GM12878 (cell line): ENCODE data around the gene HP1BP3. TPM values are rescaled to one million over a fixed set of nuclear protein-coding genes. Genes with fewer than 3 reads are reported as not detected.

Source experiments
- ATAC-seq: fragments of 200-7000 bp; cut with Tn5 transposase; 3 replicates; pipeline ENCODE4 v1.9.1; 2020; ENCODE audit warnings: mild to moderate bottlenecking, moderate library complexity
- BruUV-seq: library from RNA; stranded (reverse); fragments of 400-500 nt; replicated peaks from 2 replicates; lab custom pipeline; 2021; lab: Mats Ljungman, UMichigan
- CTCF ChIA-PET: fragments of 300-600 bp; sonication (Branson Sonifier 250); formaldehyde crosslinking; extraction: SDS; loops from one replicate; lab custom pipeline; 2021; ENCODE audit warnings: inconsistent platforms; lab: Yijun Ruan, JAX
- POLR2A ChIA-PET: fragments of 350-600 bp; formaldehyde crosslinking; extraction: SDS; loops from one replicate; lab custom pipeline; 2021; ENCODE audit warnings: inconsistent platforms; lab: Charles Lee
- RAD21 ChIA-PET: fragments of 300-600 bp; sonication (Branson Sonifier 250); formaldehyde crosslinking; loops from one replicate; lab custom pipeline; 2023; ENCODE audit warnings: antibody characterized with exemption; ENCODE audit not compliant: unreplicated experiment; lab: Charles Lee
- SMC1A ChIA-PET: fragments of 300-600 bp; sonication (Branson Sonifier 250); formaldehyde crosslinking; loops from one replicate; lab custom pipeline; 2023; ENCODE audit not compliant: unreplicated experiment, uncharacterized antibody; lab: Charles Lee
- DNase-seq: peaks from one replicate; pipeline ENCODE4 v3.0.0-alpha.2; 2011; ENCODE audit warnings: low read depth, low spot score
- FAIRE-seq: peaks from 3 replicates; lab custom pipeline; 2011; peaks lifted over from hg19 to GRCh38; lab: Jason Lieb, UNC
- H2AFZ ChIP-seq: 2 replicates; pipeline ENCODE4 v1.6.0; 2011; ENCODE audit warnings: low read depth, low read length, control low read depth; ENCODE audit not compliant: control insufficient read depth
- H3K27ac ChIP-seq: 2 replicates; pipeline ENCODE4 v1.5.1; 2011; ENCODE audit warnings: control low read depth; ENCODE audit not compliant: control insufficient read depth, insufficient read depth
- H3K27me3 ChIP-seq, 2 experiments: replicated peaks in 1 of 2; 2 replicates each; pipeline versions ENCODE4 v1.6.0 to v1.6.1; 2011; ENCODE audit warnings: low read length in 1 of 2; ENCODE audit not compliant: control insufficient read depth in 2 of 2, insufficient read depth in 2 of 2
- H3K36me3 ChIP-seq, 2 experiments: 2 replicates each; pipeline ENCODE4 v1.5.1; 2011; ENCODE audit warnings: low read length in 1 of 2; ENCODE audit not compliant: control insufficient read depth in 2 of 2, insufficient read depth in 2 of 2
- H3K4me1 ChIP-seq: 2 replicates; pipeline ENCODE4 v1.6.1; 2011; ENCODE audit warnings: mild to moderate bottlenecking, low read length, moderate library complexity, mixed read lengths; ENCODE audit not compliant: control insufficient read depth, insufficient read depth
- H3K4me2 ChIP-seq: 2 replicates; pipeline ENCODE4 v1.6.0; 2011; ENCODE audit warnings: control low read depth; ENCODE audit not compliant: control insufficient read depth, insufficient read depth
- H3K4me3 ChIP-seq: fragments of 200-600 bp; sonication (generic); 2 replicates; pipeline ENCODE4 v1.5.1; 2016
- H3K79me2 ChIP-seq: 2 replicates; pipeline ENCODE4 v1.6.0; 2011; ENCODE audit warnings: low read length; ENCODE audit not compliant: control insufficient read depth, insufficient read depth
- H3K9ac ChIP-seq: 2 replicates; pipeline ENCODE4 v1.8.0; 2011; ENCODE audit warnings: low read length, control low read depth, mixed read lengths; ENCODE audit not compliant: control insufficient read depth, insufficient read depth
- H3K9me3 ChIP-seq: replicated peaks from 3 replicates; pipeline ENCODE4 v1.5.1; 2011; ENCODE audit warnings: mild to moderate bottlenecking, low read length; ENCODE audit not compliant: control insufficient read depth, insufficient read depth
- H4K20me1 ChIP-seq: 2 replicates; pipeline ENCODE4 v1.6.0; 2011; ENCODE audit not compliant: control insufficient read depth, insufficient read depth
- NFXL1 ChIP-seq: fragments of 450-650 bp; IDR thresholded peaks from 2 replicates; pipeline ENCODE4 v1.6.1; 2017; ENCODE audit warnings: antibody characterized with exemption, mild to moderate bottlenecking, borderline replicate concordance
- NR2F1 ChIP-seq: fragments of 450-650 bp; conservative IDR thresholded peaks from 2 replicates; pipeline ENCODE4 v1.6.1; 2017; ENCODE audit warnings: mild to moderate bottlenecking
- WGBS: methylation state at CpG from one replicate; pipeline ENCODE4 v1.1.6; 2016; ENCODE audit warnings: low lambda C conversion rate; ENCODE audit not compliant: insufficient replicate concordance, insufficient coverage; ENCODE audit errors: missing lambda C conversion rate; 5-methylcytosine and 5-hydroxymethylcytosine counted together
- in situ Hi-C: fragments of 300-500 bp; cut with MboI; formaldehyde crosslinking; loops from 9 replicates; pipeline ENCODE4 v1.14.3; 2018; ENCODE audit warnings: mixed read lengths
- intact Hi-C: fragments of 100-400 bp; cut with micrococcal nuclease; formaldehyde crosslinking; loops from one replicate; pipeline ENCODE4 v1.14.2; 2022; ENCODE audit not compliant: unreplicated experiment
- polyA plus RNA-seq, 11 experiments: library from polyadenylated mRNA; depleted of rRNA in 4 of 11; unstranded in 6 of 11; stranded (reverse) in 5 of 11; fragments of >200 nt; fragmentation: Nextera tagmentation in 4 of 11; fragmentation: Illumina TruSeq in 1 of 11; extraction: Ambion mirVana in 4 of 11; extraction: Trizol in 1 of 11; gene quantifications; 1 replicate in 1 of 11; 2 replicates in 10 of 11; pipeline versions ENCODE4 v1.2.1 to v1.2.3, GENCODE V29; 2011 to 2016; ENCODE audit warnings: inconsistent platforms in 2 of 11, missing spikeins in 2 of 11, low read depth in 1 of 11
- total RNA-seq, 4 experiments: library from RNA; depleted of rRNA in 3 of 4; stranded (reverse); fragments of >200 nt in 3 of 4; fragmentation: Illumina TruSeq in 1 of 4; extraction: Trizol in 1 of 4; gene quantifications; 2 replicates each; pipeline versions ENCODE4 v1.2.1 to v1.2.3, GENCODE V29; 2013 to 2021
- TF ChIP-seq, protein P1 (sequence below): fragments of 450-650 bp; IDR thresholded peaks from 2 replicates; pipeline ENCODE4 v1.6.1; 2017; ENCODE audit warnings: mild to moderate bottlenecking, low read depth, inconsistent platforms; ENCODE audit not compliant: poor library complexity, severe bottlenecking
- TF ChIP-seq, protein P2 (sequence below): fragments of 450-650 bp; IDR thresholded peaks from 2 replicates; pipeline ENCODE4 v1.6.1; 2017; ENCODE audit warnings: mild to moderate bottlenecking, moderate library complexity

Gene HP1BP3
- total and polyA plus RNA-seq, 10 of the 15 experiments (the other 5 are each of a cell fraction or from before 2014, with no cell fraction given) = 32.6 to 188 (median 133) TPM

- RAD21 ChIA-PET = no interaction called here
- H3K9me3 ChIP-seq = no peaks in the 10 kb centered on the region
- TF ChIP-seq NR2F1 = 0 out of 2 replicates have a peak, but pooled peaks have one; percentile 32
- TF ChIP-seq, protein P1, sequence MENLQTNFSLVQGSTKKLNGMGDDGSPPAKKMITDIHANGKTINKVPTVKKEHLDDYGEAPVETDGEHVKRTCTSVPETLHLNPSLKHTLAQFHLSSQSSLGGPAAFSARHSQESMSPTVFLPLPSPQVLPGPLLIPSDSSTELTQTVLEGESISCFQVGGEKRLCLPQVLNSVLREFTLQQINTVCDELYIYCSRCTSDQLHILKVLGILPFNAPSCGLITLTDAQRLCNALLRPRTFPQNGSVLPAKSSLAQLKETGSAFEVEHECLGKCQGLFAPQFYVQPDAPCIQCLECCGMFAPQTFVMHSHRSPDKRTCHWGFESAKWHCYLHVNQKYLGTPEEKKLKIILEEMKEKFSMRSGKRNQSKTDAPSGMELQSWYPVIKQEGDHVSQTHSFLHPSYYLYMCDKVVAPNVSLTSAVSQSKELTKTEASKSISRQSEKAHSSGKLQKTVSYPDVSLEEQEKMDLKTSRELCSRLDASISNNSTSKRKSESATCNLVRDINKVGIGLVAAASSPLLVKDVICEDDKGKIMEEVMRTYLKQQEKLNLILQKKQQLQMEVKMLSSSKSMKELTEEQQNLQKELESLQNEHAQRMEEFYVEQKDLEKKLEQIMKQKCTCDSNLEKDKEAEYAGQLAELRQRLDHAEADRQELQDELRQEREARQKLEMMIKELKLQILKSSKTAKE = no peak
- TF ChIP-seq, protein P2, sequence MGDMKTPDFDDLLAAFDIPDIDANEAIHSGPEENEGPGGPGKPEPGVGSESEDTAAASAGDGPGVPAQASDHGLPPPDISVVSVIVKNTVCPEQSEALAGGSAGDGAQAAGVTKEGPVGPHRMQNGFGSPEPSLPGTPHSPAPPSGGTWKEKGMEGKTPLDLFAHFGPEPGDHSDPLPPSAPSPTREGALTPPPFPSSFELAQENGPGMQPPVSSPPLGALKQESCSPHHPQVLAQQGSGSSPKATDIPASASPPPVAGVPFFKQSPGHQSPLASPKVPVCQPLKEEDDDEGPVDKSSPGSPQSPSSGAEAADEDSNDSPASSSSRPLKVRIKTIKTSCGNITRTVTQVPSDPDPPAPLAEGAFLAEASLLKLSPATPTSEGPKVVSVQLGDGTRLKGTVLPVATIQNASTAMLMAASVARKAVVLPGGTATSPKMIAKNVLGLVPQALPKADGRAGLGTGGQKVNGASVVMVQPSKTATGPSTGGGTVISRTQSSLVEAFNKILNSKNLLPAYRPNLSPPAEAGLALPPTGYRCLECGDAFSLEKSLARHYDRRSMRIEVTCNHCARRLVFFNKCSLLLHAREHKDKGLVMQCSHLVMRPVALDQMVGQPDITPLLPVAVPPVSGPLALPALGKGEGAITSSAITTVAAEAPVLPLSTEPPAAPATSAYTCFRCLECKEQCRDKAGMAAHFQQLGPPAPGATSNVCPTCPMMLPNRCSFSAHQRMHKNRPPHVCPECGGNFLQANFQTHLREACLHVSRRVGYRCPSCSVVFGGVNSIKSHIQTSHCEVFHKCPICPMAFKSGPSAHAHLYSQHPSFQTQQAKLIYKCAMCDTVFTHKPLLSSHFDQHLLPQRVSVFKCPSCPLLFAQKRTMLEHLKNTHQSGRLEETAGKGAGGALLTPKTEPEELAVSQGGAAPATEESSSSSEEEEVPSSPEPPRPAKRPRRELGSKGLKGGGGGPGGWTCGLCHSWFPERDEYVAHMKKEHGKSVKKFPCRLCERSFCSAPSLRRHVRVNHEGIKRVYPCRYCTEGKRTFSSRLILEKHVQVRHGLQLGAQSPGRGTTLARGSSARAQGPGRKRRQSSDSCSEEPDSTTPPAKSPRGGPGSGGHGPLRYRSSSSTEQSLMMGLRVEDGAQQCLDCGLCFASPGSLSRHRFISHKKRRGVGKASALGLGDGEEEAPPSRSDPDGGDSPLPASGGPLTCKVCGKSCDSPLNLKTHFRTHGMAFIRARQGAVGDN = no peak
- TF ChIP-seq NFXL1 = no peak
- CTCF ChIA-PET = interaction anchor here (2.1 kb wide), 1 partner anchor 32 kb away, joined by 8 read pairs; no protein-coding TSS in a partner anchor
- H3K9ac ChIP-seq = no peak overlapping the region
- H3K4me1 ChIP-seq = peaks cover 10% of the 10 kb centered on the region
- SMC1A ChIA-PET = no interaction called here
- BruUV-seq = no TSS peak
- POLR2A ChIA-PET = no interaction called here
- WGBS = 32% methylated on average over 14 of the region's 14 CpGs
- H3K4me3 ChIP-seq = no peak overlapping the region
- DNase-seq (no peak), FAIRE-seq (no peak), ATAC-seq (no peak)
- peaks cover 8 to 9% of the 10 kb centered on the region in 2 experiments; a peak in 3 of 4 replicates for H3K27me3 ChIP-seq
- H3K27ac ChIP-seq = no peak overlapping the region
- in situ Hi-C loops = no loop called here
- H3K4me2 ChIP-seq = no peak overlapping the region
- H3K79me2 ChIP-seq = no peaks in the 10 kb centered on the region
- intact Hi-C loops = no loop called here
- H2AFZ ChIP-seq = no peak overlapping the region
- no peaks in the 10 kb centered on the region for H3K36me3 ChIP-seq
- H4K20me1 ChIP-seq = 0 out of 2 replicates have a peak, but pooled peaks cover 2% of the 10 kb centered on the region
These were observed 57.8 kb downstream of the HP1BP3 start for GRCh38 chr1:20729155-20729931.
